NCI-H128 (cell line): ENCODE results near the gene RAD18.

ENCODE experiments used
- DNase-seq: peaks from one replicate; lab custom pipeline; 2025; ENCODE audit not compliant: unreplicated experiment; lab: John Stamatoyannopoulos, UW

The RAD18 gene

DNA sequence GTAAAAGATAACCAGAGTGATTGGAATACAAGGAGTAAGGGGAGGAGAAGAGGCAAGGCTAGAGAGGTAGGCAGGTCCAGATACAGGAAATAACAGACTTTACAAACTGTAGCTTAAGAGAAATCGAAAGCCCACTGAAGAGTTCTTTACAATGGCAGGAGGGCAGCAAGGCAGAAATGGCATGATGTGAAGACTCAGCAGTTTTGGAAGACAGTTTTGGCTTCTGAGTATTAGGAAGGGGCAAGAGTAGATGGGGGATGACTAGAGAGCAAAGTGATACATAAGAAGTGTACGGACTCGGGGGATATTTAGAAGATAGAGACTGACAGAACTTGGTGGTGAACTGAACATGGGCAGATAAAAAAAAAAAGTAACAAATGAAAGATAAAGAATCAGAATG is 54.1 kb downstream of the RAD18 start:
- no peak for DNase-seq

DNA sequence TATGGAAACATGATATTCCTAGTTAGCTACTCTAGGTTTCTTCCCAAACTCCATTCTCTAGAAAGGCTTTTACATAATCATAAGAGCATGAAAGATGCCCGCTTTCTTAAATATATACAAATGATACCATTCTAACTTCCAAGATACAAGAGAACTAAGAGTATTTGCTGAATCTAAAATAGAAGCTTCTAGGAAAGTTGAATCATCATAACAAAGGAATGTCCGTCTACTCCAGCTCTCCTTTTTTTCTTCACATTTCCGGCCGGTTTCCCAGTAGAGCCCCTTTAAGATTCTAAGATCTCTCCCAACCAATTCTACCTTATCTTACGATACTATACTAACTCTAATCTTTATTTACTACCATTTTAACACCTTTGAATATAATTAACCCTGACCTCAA is 60.1 kb downstream of the RAD18 start:
- DNase-seq = no peak

DNA sequence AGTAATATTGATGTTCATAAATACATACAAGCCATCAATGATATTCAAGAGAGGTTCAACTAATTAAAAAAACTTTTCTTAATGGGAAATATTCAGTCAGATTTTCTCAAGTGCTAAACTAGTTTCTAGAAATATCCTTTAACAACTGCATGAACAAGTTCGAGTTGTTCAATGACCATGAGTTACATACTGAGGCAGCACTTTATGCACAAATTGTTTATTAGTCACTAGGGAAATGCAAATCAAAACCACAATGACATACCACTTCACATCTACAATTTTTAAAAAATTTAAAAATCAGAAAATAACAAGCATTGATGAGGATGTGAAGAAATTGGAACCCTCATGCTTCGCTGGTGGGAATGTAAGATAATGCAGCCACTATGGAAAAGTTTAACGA is 62.4 kb downstream of the RAD18 start:
- DNase-seq = no peak

DNA sequence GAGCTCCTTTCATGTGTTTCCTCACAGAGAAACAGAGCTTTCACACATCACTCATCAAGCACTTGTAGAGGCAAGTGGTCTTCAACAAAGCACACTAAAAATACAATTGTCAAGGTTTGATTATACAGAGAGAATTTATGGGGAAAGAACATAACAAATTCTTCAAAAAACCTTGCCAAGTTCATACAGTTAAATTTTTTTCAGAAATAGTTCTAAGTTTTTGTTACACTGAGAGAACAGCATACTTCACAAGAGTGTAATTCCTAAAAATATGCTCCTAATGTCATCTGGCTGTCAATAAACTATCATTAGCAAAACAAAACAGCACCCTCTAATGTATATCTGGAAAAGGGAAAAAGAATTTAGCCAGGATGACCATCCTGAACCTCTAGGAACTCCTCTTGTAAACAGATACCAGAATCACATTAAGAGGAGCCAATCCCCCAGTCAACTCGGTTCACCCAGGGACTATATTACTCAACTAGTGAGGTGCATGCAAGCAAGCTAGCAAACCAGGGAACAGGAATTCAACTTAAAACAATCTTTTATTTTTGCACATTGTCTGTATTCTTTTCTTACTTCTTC is 63.3 kb downstream of the RAD18 start:
- DNase-seq = no peak

DNA sequence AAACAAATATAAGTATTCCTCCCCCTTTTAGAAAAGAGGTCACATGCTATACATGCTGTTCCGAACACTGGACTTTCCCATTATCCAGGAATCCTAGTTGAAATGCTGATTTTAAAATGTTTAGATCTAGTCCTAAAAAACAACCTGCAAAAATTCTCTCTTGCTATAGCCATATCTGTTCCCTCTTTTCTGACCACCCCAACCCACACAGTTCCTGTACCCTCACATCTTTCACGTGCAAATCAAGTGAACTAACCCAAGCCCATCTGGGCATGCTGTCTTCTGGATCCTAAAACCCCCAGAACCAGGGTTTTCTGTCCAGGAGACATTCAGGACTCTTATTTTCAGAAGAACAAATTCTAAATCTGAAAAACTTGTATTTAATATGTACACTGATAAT is 67.4 kb downstream of the RAD18 start:
- no peak for DNase-seq

DNA sequence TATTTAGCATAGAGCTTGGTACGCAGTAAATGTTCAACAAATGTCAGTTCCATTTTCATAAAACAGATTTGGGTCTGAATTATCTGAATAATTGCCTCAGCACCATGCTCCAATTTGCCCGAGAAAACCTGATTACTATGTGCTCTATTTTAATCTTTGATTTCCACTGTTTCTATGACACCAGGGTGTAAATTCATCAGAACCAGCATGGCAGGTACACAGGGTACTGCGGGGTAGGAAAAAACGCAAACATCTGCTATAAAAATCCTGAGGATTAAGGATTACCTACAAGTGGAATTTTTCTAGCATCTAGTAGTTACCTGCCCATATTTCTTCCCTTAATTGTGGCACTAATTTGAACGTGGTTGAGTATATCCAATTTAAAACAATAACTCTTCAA is 70.3 kb downstream of the RAD18 start:
- DNase-seq = no peak

DNA sequence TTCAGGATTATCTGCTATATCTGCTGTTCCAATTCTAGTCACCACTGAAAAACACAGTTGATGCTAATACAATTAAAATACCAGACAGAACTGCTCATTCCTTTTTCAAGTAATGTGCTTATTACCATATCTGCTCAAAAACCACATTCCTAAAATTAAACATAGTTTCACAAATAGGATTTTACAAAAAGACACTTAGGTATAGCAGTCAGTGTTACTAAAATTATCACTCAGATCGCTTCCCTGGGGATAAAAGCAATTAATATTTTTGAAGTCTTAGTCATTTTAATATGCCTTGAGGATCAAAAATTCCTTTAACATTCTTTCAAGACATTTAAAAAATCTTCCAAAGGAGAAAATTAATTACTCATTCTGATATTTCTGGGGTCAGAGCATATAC is 71.5 kb downstream of the RAD18 start:
- DNase-seq = no peak

DNA sequence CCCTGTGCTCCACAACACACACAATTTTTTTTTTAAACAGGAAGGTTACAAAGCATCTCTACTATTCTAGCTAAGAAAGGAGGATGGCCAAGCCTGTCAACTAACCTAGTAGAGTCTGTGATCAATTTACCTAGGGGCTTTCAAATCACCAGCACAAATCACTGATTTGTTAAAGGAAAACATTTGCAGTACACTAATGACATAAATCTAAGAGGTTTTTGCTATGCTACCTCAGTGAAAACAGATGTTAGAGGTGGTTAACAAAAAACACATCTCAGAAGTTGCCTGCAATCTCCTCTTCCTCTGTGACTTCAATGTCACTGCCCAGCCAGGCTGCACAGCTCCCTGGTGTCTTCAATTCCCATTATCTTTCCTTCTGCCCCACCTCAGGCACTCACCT is 72.0 kb downstream of the RAD18 start:
- no peak for DNase-seq

DNA sequence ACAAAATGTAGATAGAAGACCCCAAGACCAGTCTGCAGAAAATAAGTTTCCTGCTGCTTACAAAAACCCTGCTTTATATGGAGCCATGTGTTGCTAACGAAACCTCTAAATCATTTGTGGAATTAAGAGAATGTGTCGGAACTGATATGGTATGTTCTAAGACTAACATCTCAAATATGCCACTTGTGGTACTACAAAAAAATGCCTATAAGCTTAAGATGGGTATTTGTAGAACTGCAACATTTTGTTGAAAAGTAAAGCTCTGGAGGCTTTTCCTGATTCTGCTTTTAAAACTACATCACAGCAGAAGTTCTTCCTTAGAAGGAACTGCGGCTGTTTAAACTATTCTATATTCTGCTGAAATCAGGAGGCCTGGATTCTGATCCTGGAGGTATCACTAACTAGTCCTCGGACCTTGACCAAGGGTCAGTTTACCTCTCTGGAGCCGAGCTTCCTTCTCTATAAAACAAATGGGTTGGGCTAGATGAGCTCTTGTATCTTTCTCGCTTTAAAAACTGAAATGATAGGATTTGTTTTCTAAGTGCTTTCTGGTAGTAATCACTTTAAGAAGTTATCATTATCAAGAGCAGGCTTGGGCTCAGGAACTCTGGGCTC is 74.9 kb downstream of the RAD18 start:
- DNase-seq = no peak

DNA sequence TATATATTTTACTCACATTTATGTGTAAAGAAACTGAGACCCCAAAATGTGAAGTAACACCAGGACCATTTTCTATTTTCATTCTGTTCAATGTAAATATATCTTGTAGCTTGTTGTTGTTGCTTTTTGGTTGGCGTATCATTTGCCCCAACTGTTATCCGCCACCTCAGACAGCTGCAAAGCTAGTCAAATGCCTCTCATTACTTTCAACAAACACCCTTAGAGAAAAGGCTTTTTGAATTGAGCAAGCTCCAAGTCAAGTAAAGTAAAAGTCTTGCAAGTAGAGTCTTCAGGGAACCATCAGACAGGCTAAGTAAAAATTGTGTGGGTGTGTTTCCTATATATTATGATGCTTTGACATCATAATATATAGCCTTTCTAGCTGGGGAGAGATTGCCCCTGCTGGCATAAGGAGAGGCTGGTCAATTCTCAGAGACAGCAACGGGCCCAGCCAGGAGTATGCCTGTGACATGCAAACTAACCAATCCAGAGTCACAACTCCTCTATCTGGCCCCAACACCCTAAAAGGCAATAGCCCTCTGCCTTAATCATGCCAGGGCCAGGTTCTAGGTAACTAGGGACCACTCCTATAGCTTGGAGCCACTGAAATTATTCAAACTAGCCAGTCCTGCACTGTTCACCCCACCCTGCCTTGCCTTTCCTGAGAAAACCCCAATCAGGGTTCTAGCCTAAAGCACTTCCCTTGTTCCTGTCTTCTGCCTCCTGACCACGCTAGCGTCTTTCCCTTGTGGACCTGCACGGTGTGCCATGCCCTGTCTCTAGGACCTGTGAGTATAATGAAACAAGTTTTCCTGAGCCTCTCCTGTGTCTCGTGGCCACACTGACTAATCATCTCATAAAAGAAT is 75.6 kb downstream of the RAD18 start:
- no peak for DNase-seq

DNA sequence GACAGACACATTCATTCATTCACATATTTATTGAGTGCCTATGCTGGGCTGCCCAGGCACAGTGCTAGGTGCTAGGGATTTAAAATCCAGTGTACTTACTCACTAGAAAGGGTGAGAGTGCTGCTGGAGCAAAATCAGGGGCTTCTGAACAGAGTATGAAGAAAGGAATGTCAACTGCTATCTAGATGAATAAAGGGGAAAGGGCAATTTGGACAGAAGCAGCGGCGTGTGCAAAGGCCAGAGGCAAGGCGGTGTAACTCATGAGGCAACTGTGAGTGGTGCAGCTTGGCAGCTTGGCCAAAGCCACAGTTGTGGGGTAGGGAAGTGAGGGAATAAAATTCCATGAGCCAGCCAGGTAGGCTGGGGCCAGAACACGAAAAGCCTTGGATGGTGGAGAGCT is 76.7 kb downstream of the RAD18 start:
- DNase-seq = no peak

DNA sequence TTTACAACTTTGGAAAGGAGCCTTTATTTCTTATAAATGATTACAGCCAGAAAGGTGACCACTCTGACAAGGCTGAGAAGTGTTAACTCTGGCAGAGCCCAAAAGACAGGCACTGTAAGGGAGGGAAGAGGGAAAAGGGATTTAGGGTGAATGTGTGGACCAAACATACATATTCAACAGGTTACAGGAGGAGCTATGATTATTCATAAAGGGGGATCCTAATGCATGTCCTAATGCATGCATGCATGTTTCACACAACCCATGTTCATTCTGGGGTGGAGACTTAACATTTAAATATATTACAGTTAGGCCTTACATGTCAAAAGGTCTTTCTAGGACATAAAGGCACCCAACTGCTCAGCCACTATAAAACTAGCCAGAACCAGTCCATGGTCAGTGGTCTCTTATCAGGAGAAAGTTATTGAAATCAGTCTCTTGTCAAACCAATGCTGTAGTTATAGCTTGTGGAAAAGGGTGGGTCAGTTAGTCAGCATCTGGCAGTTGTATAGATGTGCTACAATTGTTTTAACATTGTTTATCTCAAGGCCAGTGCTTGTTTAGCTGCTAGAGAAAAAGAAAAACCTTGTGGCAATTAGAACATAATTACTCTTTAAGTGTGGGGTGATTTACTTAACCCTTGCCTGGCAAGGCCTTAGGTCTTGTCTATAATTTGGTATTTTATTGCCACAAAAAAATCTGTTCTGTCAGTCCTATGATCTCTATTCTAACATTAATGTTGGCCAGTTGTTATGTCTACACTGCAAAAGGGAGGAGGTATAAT is 77.5 kb downstream of the RAD18 start:
- no peak for DNase-seq

DNA sequence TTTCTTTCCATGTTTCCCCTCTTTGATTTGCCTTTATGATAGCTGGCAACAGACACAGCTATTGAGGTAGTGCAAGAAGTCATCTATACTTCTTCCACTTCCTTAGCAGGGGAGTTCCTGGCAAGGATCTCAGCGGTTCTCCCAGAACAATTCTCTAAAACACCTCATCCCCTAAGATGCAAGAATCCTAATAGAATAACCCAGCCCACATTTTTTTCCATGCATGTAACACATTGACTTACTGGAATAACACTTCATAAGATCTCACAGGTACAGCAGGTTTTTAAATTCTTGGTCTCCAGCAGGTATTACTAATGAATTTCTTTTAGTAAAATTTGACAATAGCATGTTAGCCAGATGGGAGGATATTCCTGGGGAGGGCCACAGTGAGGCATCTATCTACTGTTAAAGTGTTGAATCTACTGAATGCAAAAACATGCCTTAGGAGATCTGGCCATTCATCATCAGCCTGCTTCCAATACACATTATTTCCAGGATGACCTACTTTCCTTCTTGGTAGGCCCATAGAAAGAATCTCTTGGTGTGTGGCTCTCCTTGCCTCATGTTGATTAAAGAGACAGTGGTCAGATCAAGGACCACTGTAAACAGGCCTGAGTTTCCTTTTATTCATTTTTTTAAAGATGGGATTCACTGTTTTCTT is 78.5 kb downstream of the RAD18 start:
- DNase-seq = no peak

DNA sequence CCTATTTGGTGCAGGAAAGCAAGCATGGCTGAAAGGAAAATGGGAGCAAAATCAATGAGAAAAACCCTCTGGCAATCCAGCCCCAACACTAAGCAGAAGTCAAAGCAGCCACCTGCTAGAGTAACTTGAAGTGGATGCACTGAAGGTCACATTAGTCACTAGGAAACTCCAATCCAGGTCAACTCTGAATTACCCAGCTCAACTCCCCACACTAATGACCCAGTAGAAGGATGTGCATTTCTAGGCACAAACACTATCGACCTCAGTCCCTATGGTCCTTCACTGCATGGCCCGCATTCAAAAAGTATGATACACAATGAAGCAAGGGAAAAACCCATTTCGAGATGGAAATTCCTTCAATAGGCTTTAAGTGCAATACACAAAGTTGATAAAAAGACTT is 80.6 kb downstream of the RAD18 start:
- DNase-seq = no peak

DNA sequence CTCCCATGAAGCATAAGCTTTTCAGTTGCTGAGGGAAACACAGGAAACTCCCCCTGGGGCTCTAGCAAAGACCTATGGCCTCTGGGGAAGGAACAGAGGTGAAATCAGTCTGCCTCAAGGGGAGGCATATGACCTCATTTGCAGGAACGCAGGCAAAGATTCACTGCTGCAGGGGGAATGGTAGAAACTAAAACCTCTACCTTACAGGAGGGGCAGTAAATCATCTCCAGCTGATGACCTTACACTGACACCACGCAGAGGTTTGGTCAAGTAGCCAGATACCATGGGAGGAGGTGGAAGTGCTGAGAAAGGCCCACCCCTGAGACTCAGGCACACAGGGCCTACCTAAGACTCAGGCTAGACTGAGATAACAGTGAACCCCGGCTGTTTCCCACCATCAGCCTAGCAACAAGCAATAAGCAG is 81.1 kb downstream of the RAD18 start:
- DNase-seq = no peak

DNA sequence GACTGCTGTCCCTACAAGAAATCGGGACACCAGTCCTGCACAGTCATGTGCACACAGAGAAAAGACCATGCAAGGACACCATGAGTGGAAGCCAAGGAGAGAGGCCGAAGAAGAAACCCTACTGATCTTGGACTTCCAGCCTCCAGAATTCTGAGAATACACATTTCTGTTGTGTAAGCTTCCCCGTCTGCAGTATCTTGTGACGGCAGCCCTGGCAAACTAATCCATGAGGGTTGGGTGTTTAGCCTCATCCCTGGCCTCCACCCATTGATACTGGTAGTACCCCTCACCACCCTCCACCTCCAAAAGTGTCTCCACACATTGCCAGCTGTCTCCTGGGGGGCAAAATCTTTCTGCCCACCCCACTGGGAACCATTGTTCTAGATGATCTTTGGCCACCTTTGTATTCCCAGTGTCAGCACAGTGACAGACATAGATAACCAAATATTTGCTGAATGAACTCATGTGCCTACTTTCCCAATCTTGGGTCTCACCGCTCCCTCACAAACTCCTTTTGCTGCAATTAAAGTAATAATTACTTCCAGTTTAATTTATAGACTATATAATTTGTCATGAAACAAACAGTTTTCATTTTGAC is 83.8 kb downstream of the RAD18 start:
- DNase-seq = no peak

DNA sequence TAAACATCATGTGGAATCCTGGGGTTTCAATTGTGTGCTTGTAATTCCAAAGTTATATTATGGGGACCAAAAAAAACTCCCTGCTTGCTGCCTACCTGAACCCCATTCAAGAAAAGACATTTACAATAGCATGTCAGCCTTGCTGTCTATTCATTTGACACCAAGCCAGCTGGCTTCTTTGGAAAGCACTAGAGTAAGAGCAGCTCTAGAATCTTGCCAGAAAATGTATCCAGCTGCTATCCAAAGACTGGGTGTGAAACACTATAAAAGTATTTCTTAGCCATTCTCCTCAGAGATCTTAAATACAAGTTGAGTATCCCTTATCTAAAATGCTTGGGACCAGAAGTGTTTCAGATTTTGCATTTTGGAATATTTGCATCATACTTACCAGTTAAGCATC is 87.4 kb downstream of the RAD18 start:
- DNase-seq = no peak

DNA sequence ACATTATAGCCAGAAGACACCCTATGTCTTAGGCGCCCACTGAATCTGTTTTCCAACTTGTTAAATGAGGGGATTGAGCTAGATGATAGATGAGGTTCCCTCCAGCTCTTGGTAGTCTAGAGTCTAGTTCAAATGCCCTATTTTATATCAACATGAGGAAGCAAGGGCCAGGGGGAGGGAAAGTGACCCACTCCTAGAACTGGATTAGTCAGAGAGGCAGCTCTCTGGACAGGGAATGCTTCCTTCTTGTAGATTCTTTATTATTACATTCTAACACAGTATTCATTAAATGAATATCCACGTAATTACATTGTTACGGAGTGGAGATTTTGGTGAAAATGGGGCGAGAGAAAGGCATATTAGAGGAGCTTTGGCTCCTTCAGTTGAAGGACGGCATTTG is 89.5 kb downstream of the RAD18 start:
- no peak for DNase-seq

DNA sequence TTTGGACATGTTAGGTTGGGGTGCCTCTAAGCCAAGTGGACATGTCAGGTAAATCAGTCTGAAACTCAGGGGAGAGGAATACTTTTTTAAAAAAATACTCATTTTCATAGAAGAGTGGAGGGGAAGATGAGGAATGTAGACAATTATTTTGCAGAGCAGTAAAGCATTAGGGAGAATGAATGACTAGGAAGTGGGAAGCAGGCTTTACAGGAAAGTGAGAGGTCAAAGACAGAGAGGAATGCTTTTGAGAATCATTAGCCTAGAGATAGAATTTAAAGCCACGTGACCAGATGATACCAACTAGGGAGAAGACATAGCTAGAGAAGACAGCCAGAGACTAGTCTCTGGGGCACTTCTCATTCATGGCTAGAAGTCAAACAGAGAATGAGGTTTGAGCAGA is 91.0 kb downstream of the RAD18 start:
- DNase-seq = no peak

DNA sequence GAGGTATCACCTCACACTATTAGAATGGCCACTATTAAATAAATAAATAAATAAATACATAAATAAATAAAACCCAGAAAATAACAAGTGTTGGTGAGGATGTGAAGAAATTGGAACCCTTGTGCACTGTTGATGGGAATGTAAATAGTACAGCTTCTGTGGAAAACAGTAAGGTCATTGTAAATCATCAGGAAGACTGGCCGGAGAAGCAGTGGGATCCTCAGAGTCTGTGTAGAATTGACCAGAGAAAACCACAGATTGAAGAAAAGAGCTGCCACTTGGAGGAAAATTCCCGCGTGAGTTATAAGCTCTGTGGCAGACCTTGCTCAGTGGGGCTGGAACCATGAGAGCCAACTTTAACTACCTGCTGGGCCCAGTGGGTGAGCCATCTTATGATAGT is 92.0 kb downstream of the RAD18 start:
- no peak for DNase-seq

DNA sequence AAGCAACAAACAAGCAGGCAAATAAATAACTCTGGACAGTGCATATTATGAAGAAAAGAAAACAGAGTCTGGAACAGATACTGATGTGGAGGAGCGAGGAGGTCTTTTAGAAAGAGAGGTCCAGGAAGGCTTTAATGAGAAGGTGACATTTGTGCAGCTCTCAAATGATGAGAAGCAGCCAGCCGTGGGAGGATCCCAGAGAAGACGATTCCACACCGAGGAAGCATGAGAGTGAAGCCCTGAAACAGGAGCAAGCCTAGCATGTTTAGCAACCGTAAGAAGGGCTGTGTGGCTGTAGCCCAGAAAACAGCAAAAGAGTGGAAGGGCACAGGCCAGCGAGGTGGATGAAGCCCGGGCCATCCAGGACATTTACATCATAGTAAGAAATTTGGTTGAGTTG is 93.1 kb downstream of the RAD18 start:
- no peak for DNase-seq
